SIG-M5 treated with dmso at 0.1 percent for 504 hours (cell line): ENCODE results near the gene MMP8.

Source experiments
- DNase-seq: peaks from one replicate; lab custom pipeline; 2025; ENCODE audit not compliant: unreplicated experiment; lab: John Stamatoyannopoulos, UW

Gene MMP8

DNA sequence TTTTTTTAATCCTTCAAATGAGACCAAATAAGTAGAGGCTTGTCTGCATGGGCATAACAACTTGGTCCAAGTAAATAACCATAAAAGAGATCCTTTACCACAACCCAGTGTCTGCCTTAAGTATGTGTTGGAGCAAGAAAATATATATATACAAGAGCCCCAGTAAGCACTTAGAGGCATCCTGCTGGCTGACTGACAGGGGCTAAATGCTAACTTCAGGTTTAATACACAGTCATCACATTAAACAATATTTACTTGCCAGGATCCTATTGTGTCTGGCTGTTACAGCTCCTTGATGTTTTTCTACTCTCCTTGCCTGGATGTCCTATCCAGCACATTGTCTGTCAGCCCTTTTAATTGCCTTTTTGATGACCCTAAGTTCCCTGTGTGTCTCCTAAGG, 62.1 kb downstream of the MMP8 start:
- no peak for DNase-seq
